ENCODE measurements around the gene MACF1. TPM values are rescaled to one million over a fixed set of nuclear protein-coding genes. Genes with fewer than 3 reads are reported as not detected.
A peak's percentile ranks its signal among the peaks of the same experiment; 100 is the strongest.
"Not testable (repeated sequence)": the region's sequence is repeated elsewhere in the genome, so short reads cannot be mapped to it uniquely, and the experiment has no call there.

MACF1 gene
- total and polyA plus RNA-seq, 4 donors: 284 to 366 (median 329) TPM

DNA sequence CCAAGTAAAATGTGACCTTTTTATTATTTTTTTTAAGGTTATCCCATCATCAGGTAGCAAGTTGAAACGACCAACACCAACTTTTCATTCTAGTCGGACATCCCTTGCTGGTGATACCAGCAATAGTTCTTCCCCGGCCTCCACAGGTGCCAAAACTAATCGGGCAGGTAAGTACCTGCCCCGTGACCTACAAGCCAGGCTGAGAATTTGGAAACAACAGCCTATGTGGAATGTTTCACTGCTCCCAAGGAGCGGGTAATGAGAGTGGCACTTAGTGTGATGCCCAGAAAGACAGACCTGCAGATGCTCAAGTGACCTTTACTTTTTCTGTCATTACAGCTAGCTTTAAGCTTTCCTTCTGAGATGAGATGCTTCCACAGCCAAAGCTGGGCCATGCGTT is 280.1 kb downstream of the MACF1 start:
- H3K4me3 ChIP-seq (ENCODE audit: low read depth, low read length): no peak overlapping the region
- no peak for DNase-seq (ENCODE audit: low read depth in 4 of 6, low spot score in 6 of 6)
- H3K27ac ChIP-seq (ENCODE audit: low read depth, low read length): no peak overlapping the region
- H3K36me3 ChIP-seq (ENCODE audit: control insufficient read depth, insufficient read depth, low read length): peaks cover 38% of the 10 kb centered on the region
- H3K27me3 ChIP-seq (ENCODE audit: control insufficient read depth, insufficient read depth, low read length): no peaks in the 10 kb centered on the region
- peaks cover 4% of the 10 kb centered on the region for H3K4me1 ChIP-seq (ENCODE audit: control insufficient read depth, insufficient read depth, low read length)
- 94% methylated on average over 6 of the region's 7 CpGs for WGBS (ENCODE audit: insufficient coverage)
- no peaks in the 10 kb centered on the region for H3K9me3 ChIP-seq (ENCODE audit: control insufficient read depth, insufficient read depth, low read length)

DNA sequence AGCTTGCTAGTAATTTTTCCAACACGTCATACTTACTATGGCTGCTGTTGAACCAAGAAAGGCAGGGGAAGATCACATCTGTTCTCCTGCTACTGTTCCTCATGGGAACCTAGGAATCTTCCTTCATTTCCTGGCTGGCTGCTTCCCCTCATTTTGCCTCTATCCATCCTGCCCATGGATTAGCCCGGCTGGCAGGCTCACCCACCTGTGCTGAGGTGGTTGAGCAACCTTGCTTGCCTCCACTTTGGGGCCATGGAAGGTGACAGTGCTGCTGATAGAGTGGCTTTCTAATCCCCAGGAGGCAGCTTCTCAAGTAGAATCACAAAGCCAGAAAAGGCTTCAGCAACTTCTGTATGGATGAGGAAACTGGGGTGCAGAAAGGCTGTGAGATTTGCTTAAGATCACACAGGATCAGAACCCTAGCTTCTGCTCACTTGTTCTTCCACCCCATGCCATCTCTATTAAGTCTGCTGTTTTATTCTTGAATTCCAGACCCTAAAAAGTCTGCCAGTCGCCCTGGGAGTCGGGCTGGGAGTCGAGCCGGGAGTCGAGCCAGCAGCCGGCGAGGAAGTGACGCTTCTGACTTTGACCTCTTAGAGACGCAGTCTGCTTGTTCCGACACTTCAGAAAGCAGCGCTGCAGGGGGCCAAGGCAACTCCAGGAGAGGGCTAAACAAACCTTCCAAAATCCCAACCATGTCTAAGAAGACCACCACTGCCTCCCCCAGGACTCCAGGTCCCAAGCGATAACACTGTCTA is 280.7 kb downstream of the MACF1 start:
- WGBS (ENCODE audit: insufficient coverage): 60% methylated on average over 10 of the region's 14 CpGs
- peak in 1 of 6 donors; percentile 26 for DNase-seq (ENCODE audit: low read depth in 4 of 6, low spot score in 6 of 6)
- peaks cover under 1% of the 10 kb centered on the region for H3K27me3 ChIP-seq (ENCODE audit: control insufficient read depth, insufficient read depth, low read length)
- peaks cover 4% of the 10 kb centered on the region for H3K4me1 ChIP-seq (ENCODE audit: control insufficient read depth, insufficient read depth, low read length)
- H3K9me3 ChIP-seq (ENCODE audit: control insufficient read depth, insufficient read depth, low read length): no peaks in the 10 kb centered on the region
- peaks cover 35% of the 10 kb centered on the region for H3K36me3 ChIP-seq (ENCODE audit: control insufficient read depth, insufficient read depth, low read length)
- H3K4me3 ChIP-seq (ENCODE audit: low read depth, low read length): no peak overlapping the region
- H3K27ac ChIP-seq (ENCODE audit: low read depth, low read length): no peak overlapping the region

DNA sequence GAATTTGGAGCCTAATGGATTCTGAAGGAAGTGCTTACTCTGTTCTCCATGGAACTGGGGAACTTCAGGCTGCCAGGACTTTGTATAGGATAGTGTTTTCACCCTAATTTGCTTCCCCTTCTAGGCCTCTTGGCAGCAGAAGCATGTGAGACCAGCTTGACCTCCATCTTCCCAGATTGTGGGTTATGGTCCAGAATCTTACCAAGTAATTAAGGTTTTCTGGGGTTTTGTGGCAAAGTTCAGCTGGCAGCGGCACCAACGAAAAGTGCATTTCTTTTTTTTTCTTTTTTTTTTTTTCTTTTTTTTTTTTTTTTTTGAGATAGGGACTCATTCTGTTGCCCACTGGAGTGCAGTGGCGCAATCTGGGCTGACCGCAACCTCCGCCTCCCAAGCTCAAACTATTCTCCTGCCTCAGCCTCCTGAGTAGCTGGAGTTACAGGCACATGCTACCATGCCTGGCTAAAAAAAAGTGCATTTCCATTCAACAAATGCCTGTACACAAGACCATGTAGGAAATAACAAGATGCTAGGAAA is 283.6 kb downstream of the MACF1 start:
- H3K27ac ChIP-seq (ENCODE audit: low read depth, low read length): no peak overlapping the region
- peaks cover 14% of the 10 kb centered on the region for H3K27me3 ChIP-seq (ENCODE audit: control insufficient read depth, insufficient read depth, low read length)
- H3K4me3 ChIP-seq (ENCODE audit: low read depth, low read length): no peak overlapping the region
- no CpG with 5 or more reads among the region's 5 CpGs for WGBS (ENCODE audit: insufficient coverage)
- no peaks in the 10 kb centered on the region for H3K9me3 ChIP-seq (ENCODE audit: control insufficient read depth, insufficient read depth, low read length)
- no peak for DNase-seq (ENCODE audit: low read depth in 4 of 6, low spot score in 6 of 6)
- H3K4me1 ChIP-seq (ENCODE audit: control insufficient read depth, insufficient read depth, low read length): peaks cover 17% of the 10 kb centered on the region
- peaks cover 22% of the 10 kb centered on the region for H3K36me3 ChIP-seq (ENCODE audit: control insufficient read depth, insufficient read depth, low read length)

DNA sequence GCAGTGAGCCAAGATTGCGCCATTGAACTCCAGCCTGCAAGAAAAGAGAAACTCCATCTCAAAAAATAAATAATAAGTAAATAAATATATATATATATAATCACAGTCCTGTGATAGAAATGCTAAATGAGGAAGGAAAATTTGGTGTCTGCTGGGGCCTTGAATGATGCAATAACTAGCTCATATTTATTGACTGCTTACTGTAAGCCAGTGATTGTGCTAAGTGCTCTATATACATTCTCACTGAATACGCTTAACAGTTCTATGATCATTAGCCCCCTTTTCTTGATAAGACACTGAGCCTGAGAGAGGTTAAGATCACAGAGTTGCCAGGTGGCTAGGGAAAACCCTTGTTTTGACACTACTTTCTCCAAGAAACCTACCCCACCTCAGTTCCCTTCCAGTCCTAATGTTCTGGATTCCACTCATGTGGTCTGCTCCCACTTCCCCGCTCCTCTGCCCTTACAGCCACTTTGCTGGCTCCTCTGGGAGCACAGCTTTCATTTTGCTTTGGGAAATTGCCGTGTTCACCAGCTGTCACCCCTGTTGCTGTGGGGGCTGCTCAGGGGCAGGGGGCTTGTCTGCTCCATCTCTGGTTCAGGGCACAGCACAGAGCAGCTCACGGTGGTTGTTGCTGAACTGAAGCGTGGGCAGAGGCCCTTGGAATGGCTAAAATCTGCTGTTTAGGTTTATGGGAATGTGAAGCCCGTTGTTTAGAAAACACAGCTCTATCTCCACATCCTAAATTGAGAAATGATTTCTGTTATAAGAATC is 284.5 kb downstream of the MACF1 start:
- Histone ChIP-seq H3K27me3 (ENCODE audit: control insufficient read depth, insufficient read depth, low read length) (peaks cover 14% of the 10 kb centered on the region), H3K9me3 (ENCODE audit: control insufficient read depth, insufficient read depth, low read length) (no peaks in the 10 kb centered on the region), H3K27ac (ENCODE audit: low read depth, low read length) (no peak overlapping the region), H3K4me3 (ENCODE audit: low read depth, low read length) (no peak overlapping the region), H3K36me3 (ENCODE audit: control insufficient read depth, insufficient read depth, low read length) (peaks cover 22% of the 10 kb centered on the region), H3K4me1 (ENCODE audit: control insufficient read depth, insufficient read depth, low read length) (peaks cover 17% of the 10 kb centered on the region)
- WGBS (ENCODE audit: insufficient coverage): 54% methylated on average over 3 of the region's 7 CpGs
- peak in 1 of 6 donors; percentile 34 for DNase-seq (ENCODE audit: low read depth in 4 of 6, low spot score in 6 of 6)

DNA sequence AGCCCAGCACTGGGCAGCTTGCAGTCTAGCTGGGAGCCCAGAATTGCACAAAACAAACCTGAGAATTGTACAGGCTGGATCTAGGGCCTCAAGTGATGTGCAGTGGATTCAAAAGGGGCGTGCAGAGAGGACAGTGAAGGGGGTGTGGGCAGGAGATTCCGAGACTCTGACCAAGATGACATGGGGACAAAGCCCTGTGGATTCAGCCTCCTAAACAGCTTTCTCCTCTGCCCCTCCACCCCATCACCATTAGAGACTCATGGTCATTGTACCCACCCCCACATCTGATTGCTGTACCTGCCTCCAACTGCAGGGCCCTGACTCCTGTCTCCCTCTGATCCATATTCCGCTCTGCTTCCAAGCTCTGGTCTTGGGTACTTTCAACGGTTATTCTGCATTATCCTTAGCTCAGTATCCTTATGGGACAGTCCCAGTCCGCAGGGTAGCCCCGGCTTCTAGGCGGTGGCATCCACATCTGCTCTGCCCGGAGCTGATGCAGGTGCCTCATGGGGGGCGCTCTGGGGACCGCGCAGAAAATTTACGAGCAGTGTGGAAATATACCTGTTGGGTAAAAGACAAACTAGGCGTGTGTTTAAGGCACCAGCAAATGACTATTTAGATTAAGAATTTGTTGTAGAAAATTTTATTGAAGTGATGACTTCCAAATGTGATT is 285.2 kb downstream of the MACF1 start:
- Histone ChIP-seq H3K27ac (ENCODE audit: low read depth, low read length) (no peak overlapping the region), H3K4me1 (ENCODE audit: control insufficient read depth, insufficient read depth, low read length) (peaks cover 23% of the 10 kb centered on the region), H3K9me3 (ENCODE audit: control insufficient read depth, insufficient read depth, low read length) (no peaks in the 10 kb centered on the region), H3K27me3 (ENCODE audit: control insufficient read depth, insufficient read depth, low read length) (peaks cover 14% of the 10 kb centered on the region), H3K4me3 (ENCODE audit: low read depth, low read length) (no peak overlapping the region), H3K36me3 (ENCODE audit: control insufficient read depth, insufficient read depth, low read length) (peaks cover 21% of the 10 kb centered on the region)
- WGBS (ENCODE audit: insufficient coverage): 51% methylated on average over 11 of the region's 13 CpGs
- no peak for DNase-seq (ENCODE audit: low read depth in 4 of 6, low spot score in 6 of 6)

DNA sequence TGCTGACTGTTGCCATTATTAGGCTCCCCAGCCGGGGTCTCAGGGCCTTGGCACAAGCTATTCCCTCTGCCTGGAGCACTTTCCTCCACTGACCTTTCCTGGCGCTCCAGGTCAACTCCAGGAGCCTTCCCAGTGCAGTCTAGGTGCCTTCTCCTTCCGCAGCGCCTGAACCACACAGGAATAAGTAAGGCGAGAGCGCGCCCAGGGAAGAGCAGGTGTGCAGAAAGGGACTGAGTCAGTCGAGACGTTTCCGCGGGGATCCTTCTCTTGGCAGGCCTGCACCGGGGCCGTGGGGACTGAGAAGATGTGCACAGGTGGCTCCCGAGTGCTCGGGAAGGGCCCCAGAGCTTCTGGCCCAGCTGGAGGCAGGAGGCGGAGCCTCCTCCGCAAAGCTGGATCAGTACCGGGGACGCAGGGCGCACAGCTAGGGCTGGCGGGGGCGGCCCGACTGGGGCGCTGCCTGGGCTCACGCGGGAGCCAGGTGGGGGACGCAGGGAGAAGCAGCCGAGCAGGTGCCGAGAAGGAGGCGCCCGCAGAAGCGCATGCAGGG is 286.2 kb downstream of the MACF1 start:
- Histone ChIP-seq H3K4me3 (ENCODE audit: low read depth, low read length) (no peak overlapping the region), H3K27me3 (ENCODE audit: control insufficient read depth, insufficient read depth, low read length) (peaks cover 14% of the 10 kb centered on the region), H3K27ac (ENCODE audit: low read depth, low read length) (no peak overlapping the region), H3K36me3 (ENCODE audit: control insufficient read depth, insufficient read depth, low read length) (peaks cover 14% of the 10 kb centered on the region), H3K4me1 (ENCODE audit: control insufficient read depth, insufficient read depth, low read length) (peaks cover 28% of the 10 kb centered on the region), H3K9me3 (ENCODE audit: control insufficient read depth, insufficient read depth, low read length) (no peaks in the 10 kb centered on the region)
- DNase-seq (ENCODE audit: low read depth in 4 of 6, low spot score in 6 of 6): peak in 1 of 6 donors; percentile 18
- 9% methylated on average over 31 of the region's 32 CpGs for WGBS (ENCODE audit: insufficient coverage)

DNA sequence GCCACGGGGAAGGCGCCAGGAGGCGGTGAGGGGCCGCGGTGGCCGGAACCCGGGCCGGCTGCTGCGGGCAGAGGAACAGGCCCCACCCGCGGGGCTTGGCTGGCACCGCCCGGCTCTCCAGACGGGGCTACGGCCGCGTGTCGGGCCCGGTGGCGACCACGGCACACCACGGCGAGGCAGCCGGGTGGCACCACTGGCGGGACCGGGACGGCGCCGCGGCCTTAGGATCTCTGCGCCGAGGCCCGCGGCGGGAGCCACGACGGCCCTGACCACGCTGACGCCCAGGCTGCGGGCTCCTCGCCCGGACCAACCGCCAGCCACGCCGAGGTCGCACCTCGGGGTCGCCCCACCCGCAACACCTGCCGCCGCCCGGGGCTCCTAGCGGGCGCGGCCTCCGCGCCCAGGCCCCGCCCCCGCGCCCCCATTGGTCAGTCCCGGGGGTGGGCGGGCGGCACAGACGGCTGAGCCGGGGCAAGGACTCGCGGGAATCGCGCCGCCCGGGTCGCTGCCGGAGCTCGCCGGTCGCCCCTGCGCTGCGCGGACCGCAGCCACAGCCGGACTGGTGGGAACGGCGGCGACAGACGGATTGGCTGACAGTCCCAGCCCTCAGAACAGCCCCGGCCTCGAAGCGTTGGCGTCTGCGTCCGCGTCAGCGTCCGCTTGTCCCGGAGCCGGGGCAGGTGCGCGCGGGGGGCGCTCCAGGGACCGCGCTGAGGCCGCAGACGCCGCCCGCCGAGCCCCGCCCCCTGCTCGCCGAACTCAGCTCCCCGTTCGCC is 286.8 kb downstream of the MACF1 start, which contains the start of gene BMP8A:
Gene BMP8A (plus strand): TSS at position 491 of the 776 bp plus-strand sequence. CDS start 356 bp downstream, outside the sequence.
- WGBS (ENCODE audit: insufficient coverage): under 1% methylated on average over 112 of the region's 112 CpGs
- Histone ChIP-seq H3K36me3 (ENCODE audit: control insufficient read depth, insufficient read depth, low read length) (peaks cover 13% of the 10 kb centered on the region), H3K4me1 (ENCODE audit: control insufficient read depth, insufficient read depth, low read length) (peaks cover 28% of the 10 kb centered on the region), H3K4me3 (ENCODE audit: low read depth, low read length) (no peak within 1 kb of the TSS), H3K27ac (ENCODE audit: low read depth, low read length) (no peak within 1 kb of the TSS), H3K9me3 (ENCODE audit: control insufficient read depth, insufficient read depth, low read length) (no peaks in the 10 kb centered on the region), H3K27me3 (ENCODE audit: control insufficient read depth, insufficient read depth, low read length) (peaks cover 14% of the 10 kb centered on the region)
- DNase-seq (ENCODE audit: low read depth in 4 of 6, low spot score in 6 of 6): peak in 2 of 6 donors; percentile 58 to 63

DNA sequence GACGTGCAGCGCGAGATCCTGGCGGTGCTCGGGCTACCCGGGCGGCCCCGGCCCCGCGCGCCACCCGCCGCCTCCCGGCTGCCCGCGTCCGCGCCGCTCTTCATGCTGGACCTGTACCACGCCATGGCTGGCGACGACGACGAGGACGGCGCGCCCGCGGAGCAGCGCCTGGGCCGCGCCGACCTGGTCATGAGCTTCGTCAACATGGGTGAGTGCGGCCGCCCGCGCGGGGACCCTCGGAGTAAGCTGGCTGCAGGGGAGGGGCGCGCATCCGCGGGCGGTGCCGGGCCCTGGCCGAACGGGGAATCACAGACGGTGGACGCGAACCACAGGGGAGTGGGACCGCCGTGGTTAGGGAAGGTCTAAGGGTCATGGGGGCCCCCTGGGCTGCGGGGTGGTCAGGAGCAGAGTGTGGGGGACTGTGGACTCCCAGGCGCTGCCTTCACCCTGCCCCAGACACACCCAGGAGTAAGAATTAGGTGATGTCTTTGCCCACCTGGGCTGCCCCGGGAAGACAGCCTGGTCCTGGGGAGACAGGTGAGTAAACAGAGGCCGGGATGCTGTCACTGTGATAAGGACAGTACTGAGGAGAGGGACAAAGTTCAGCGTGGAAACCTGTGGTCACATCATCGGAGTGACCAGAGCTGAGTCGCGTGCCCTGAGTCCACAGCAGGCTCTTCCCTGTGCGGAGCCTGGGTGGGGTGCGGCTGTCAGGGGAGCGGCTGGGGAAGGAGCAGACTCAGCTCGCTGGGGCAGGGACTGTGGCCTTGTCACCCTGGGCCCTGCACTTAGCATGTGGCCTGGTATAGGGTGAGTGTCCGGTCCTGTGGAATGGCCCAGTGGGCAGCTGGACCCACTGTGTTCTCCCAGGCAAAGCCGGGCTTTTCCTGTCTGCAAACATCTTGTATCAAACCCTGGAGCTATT is 287.9 kb downstream of the MACF1 start:
- not testable (repeated sequence) for H3K27ac ChIP-seq (ENCODE audit: low read depth, low read length); DNase-seq (ENCODE audit: low read depth in 4 of 6, low spot score in 6 of 6); H3K36me3 ChIP-seq (ENCODE audit: control insufficient read depth, insufficient read depth, low read length); H3K9me3 ChIP-seq (ENCODE audit: control insufficient read depth, insufficient read depth, low read length)
- Histone ChIP-seq H3K4me1 (ENCODE audit: control insufficient read depth, insufficient read depth, low read length) (peaks cover 28% of the 10 kb centered on the region), H3K4me3 (ENCODE audit: low read depth, low read length) (peak overlapping the region; percentile 2), H3K27me3 (ENCODE audit: control insufficient read depth, insufficient read depth, low read length) (peaks cover 14% of the 10 kb centered on the region)
- 16% methylated on average over 59 of the region's 67 CpGs for WGBS (ENCODE audit: insufficient coverage)
